ENCODE measurements around the gene HPCAL4. TPM values are rescaled to one million over a fixed set of nuclear protein-coding genes. Genes with fewer than 3 reads are reported as not detected.

The HPCAL4 gene
- total RNA-seq, 1 experiment from 2014 or later: 0.50 TPM

- DNase-seq (ENCODE audit: low spot score): no peak
- H3K27me3 Mint-ChIP-seq (ENCODE audit: low read depth): peaks cover 100% of the 10 kb centered on the region
- no peak for TF ChIP-seq SMAD4 (CRISPR knock-in tag; IDR thresholded peaks at IDR 0.05)
- no peak for TF ChIP-seq PRRX2 (CRISPR knock-in tag; IDR thresholded peaks at IDR 0.05)
- no peak for TF ChIP-seq SP1 (CRISPR knock-in tag; conservative IDR thresholded peaks at IDR 0.05)
- TF ChIP-seq ZNF512 (CRISPR knock-in tag; IDR thresholded peaks at IDR 0.05; ENCODE audit: borderline replicate concordance): no peak
- TF ChIP-seq TEAD4 (CRISPR knock-in tag; IDR thresholded peaks at IDR 0.05): no peak
- TF ChIP-seq, protein P1, sequence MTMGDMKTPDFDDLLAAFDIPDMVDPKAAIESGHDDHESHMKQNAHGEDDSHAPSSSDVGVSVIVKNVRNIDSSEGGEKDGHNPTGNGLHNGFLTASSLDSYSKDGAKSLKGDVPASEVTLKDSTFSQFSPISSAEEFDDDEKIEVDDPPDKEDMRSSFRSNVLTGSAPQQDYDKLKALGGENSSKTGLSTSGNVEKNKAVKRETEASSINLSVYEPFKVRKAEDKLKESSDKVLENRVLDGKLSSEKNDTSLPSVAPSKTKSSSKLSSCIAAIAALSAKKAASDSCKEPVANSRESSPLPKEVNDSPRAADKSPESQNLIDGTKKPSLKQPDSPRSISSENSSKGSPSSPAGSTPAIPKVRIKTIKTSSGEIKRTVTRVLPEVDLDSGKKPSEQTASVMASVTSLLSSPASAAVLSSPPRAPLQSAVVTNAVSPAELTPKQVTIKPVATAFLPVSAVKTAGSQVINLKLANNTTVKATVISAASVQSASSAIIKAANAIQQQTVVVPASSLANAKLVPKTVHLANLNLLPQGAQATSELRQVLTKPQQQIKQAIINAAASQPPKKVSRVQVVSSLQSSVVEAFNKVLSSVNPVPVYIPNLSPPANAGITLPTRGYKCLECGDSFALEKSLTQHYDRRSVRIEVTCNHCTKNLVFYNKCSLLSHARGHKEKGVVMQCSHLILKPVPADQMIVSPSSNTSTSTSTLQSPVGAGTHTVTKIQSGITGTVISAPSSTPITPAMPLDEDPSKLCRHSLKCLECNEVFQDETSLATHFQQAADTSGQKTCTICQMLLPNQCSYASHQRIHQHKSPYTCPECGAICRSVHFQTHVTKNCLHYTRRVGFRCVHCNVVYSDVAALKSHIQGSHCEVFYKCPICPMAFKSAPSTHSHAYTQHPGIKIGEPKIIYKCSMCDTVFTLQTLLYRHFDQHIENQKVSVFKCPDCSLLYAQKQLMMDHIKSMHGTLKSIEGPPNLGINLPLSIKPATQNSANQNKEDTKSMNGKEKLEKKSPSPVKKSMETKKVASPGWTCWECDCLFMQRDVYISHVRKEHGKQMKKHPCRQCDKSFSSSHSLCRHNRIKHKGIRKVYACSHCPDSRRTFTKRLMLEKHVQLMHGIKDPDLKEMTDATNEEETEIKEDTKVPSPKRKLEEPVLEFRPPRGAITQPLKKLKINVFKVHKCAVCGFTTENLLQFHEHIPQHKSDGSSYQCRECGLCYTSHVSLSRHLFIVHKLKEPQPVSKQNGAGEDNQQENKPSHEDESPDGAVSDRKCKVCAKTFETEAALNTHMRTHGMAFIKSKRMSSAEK (CRISPR knock-in tag; IDR thresholded peaks at IDR 0.05; ENCODE audit: borderline replicate concordance): no peak
- no peak for TF ChIP-seq FOXK1 (CRISPR knock-in tag; IDR thresholded peaks at IDR 0.05)
- TF ChIP-seq, protein P2, sequence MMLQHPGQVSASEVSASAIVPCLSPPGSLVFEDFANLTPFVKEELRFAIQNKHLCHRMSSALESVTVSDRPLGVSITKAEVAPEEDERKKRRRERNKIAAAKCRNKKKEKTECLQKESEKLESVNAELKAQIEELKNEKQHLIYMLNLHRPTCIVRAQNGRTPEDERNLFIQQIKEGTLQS (CRISPR knock-in tag; conservative IDR thresholded peaks at IDR 0.05): no peak
- TF ChIP-seq ARID4B (CRISPR knock-in tag; IDR thresholded peaks at IDR 0.05; ENCODE audit: borderline replicate concordance): no peak
- no peak for TF ChIP-seq TEAD1 (CRISPR knock-in tag; IDR thresholded peaks at IDR 0.05)
- TF ChIP-seq RORB (CRISPR knock-in tag; IDR thresholded peaks at IDR 0.05): no peak
- TF ChIP-seq CBFB (CRISPR knock-in tag; IDR thresholded peaks at IDR 0.05; ENCODE audit: low read depth): no peak
- TF ChIP-seq ZBTB43 (CRISPR knock-in tag; IDR thresholded peaks at IDR 0.05): no peak
- TF ChIP-seq SOX15 (CRISPR knock-in tag; IDR thresholded peaks at IDR 0.05): no peak
- TF ChIP-seq GTF2I (CRISPR knock-in tag; conservative IDR thresholded peaks at IDR 0.05): no peak
- no peak for TF ChIP-seq JUN (CRISPR knock-in tag; IDR thresholded peaks at IDR 0.05)
- TF ChIP-seq, protein P3, sequence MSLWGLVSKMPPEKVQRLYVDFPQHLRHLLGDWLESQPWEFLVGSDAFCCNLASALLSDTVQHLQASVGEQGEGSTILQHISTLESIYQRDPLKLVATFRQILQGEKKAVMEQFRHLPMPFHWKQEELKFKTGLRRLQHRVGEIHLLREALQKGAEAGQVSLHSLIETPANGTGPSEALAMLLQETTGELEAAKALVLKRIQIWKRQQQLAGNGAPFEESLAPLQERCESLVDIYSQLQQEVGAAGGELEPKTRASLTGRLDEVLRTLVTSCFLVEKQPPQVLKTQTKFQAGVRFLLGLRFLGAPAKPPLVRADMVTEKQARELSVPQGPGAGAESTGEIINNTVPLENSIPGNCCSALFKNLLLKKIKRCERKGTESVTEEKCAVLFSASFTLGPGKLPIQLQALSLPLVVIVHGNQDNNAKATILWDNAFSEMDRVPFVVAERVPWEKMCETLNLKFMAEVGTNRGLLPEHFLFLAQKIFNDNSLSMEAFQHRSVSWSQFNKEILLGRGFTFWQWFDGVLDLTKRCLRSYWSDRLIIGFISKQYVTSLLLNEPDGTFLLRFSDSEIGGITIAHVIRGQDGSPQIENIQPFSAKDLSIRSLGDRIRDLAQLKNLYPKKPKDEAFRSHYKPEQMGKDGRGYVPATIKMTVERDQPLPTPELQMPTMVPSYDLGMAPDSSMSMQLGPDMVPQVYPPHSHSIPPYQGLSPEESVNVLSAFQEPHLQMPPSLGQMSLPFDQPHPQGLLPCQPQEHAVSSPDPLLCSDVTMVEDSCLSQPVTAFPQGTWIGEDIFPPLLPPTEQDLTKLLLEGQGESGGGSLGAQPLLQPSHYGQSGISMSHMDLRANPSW (CRISPR knock-in tag; conservative IDR thresholded peaks at IDR 0.05; ENCODE audit: low read depth): no peak
- no peak for TF ChIP-seq NR2C2 (CRISPR knock-in tag; IDR thresholded peaks at IDR 0.05)
- TF ChIP-seq NR3C1 (CRISPR knock-in tag; conservative IDR thresholded peaks at IDR 0.05; ENCODE audit: low read depth): no peak
- no peak for TF ChIP-seq ATF2 (CRISPR knock-in tag; IDR thresholded peaks at IDR 0.05; ENCODE audit: borderline replicate concordance, low read depth)
- no peaks in the 10 kb centered on the region; the same call in 1 of the 2 replicates for H3K36me3 Mint-ChIP-seq
- H3K9me3 Mint-ChIP-seq: no peaks in the 10 kb centered on the region
- no peak overlapping the region for H3K27ac Mint-ChIP-seq
- H3K4me3 Mint-ChIP-seq: no peak overlapping the region
- CTCF ChIA-PET: interaction anchor here (0.7 to 1.8 kb wide), 6 partner anchors 11 to 115 kb away, joined by 4 to 10 read pairs (median 5); no protein-coding TSS in a partner anchor
- POLR2A ChIA-PET: interaction anchor here (1.0 kb wide), 1 partner anchor 17 kb away, joined by 3 read pairs; no protein-coding TSS in a partner anchor
- H3K4me1 Mint-ChIP-seq: no peaks in the 10 kb centered on the region; the same call in 1 of the 2 replicates
- ATAC-seq: no peak
Observed at GRCh38 chr1:39684313-39684664, 6.9 kb downstream of the HPCAL4 start.
